Glutamatergic neuron (in vitro differentiated cells): ENCODE results near the gene ZNF518A. TPM values are rescaled to one million over a fixed set of nuclear protein-coding genes. Genes with fewer than 3 reads are reported as not detected.

Source experiments
- DNase-seq: peaks from one replicate; pipeline ENCODE4 v3.0.0; 2022
- H3K27ac Mint-ChIP-seq: one replicate; pipeline ENCODE4 v1.8.0; 2020; ENCODE audit warnings: mild to moderate bottlenecking, mixed read lengths, inconsistent platforms; ENCODE audit not compliant: unreplicated experiment
- H3K27me3 Mint-ChIP-seq: one replicate; pipeline ENCODE4 v1.8.0; 2020; ENCODE audit warnings: mild to moderate bottlenecking, moderate library complexity, mixed read lengths, inconsistent platforms; ENCODE audit not compliant: unreplicated experiment
- H3K36me3 Mint-ChIP-seq: one replicate; pipeline ENCODE4 v1.8.0; 2020; ENCODE audit warnings: mild to moderate bottlenecking, mixed read lengths, inconsistent platforms; ENCODE audit not compliant: unreplicated experiment
- H3K4me1 Mint-ChIP-seq: one replicate; pipeline ENCODE4 v1.8.0; 2020; ENCODE audit warnings: mild to moderate bottlenecking, low read depth, mixed read lengths, inconsistent platforms; ENCODE audit not compliant: unreplicated experiment
- H3K4me3 Mint-ChIP-seq: one replicate; pipeline ENCODE4 v1.8.0; 2020; ENCODE audit warnings: mild to moderate bottlenecking, mixed read lengths, inconsistent platforms; ENCODE audit not compliant: unreplicated experiment
- H3K9me3 Mint-ChIP-seq: one replicate; pipeline ENCODE4 v1.8.0; 2020; ENCODE audit warnings: mild to moderate bottlenecking, moderate library complexity, mixed read lengths, inconsistent platforms; ENCODE audit not compliant: unreplicated experiment
- CTCF ChIP-seq: fragments of 200-600 bp; sonication (generic); IDR thresholded peaks from one replicate; pipeline ENCODE4 v1.5.0; 2021; ENCODE audit not compliant: partially characterized antibody, unreplicated experiment
- total RNA-seq: library from RNA; stranded (reverse); fragmentation: NEBNext Ultra II Directional; extraction: Animal tissue kit (Norgen Biotek cat#: 25700); gene quantifications from one replicate; pipeline ENCODE4 v1.2.1, GENCODE V29; 2021; ENCODE audit not compliant: unreplicated experiment

Gene ZNF518A
- total RNA-seq, 1 donor from 2014 or later, result 39.0 TPM

DNA sequence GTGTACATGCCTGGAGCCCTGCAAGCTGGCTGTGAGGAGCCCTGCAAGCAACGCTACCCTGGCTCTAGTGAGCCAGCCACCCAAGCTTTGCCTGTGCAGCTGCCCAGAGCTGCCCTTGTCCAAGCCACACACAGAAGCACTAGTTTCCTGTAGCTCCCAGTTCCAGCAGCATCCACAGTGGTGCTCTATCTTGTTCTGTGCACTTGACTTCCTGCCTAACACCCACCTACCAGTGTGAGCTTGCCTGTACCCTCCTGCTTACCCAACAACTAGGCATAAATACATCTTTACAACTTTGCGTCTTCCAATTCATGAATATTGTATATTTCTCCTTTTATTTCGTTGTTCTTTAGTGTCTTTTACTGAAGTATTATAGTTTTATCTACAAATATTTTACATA, 32.2 kb upstream of the ZNF518A start:
- no peaks in the 10 kb centered on the region for H3K36me3 Mint-ChIP-seq
- H3K4me1 Mint-ChIP-seq, result no peaks in the 10 kb centered on the region
- no peaks in the 10 kb centered on the region for H3K9me3 Mint-ChIP-seq
- TF ChIP-seq CTCF, result no peak
- H3K27ac Mint-ChIP-seq, result no peak overlapping the region
- H3K4me3 Mint-ChIP-seq, result no peak overlapping the region
- H3K27me3 Mint-ChIP-seq, result no peaks in the 10 kb centered on the region
- no peak for DNase-seq

- Mint-ChIP-seq H3K27me3 (no peaks in the 10 kb centered on the region), H3K36me3 (no peaks in the 10 kb centered on the region), H3K4me3 (no peak overlapping the region), H3K27ac (no peak overlapping the region), H3K9me3 (no peaks in the 10 kb centered on the region), H3K4me1 (no peaks in the 10 kb centered on the region)
- TF ChIP-seq CTCF, result no peak
- DNase-seq, result no peak
Observed at GRCh38 chr10:96107623-96108038, 22.5 kb upstream of the ZNF518A start.

DNA sequence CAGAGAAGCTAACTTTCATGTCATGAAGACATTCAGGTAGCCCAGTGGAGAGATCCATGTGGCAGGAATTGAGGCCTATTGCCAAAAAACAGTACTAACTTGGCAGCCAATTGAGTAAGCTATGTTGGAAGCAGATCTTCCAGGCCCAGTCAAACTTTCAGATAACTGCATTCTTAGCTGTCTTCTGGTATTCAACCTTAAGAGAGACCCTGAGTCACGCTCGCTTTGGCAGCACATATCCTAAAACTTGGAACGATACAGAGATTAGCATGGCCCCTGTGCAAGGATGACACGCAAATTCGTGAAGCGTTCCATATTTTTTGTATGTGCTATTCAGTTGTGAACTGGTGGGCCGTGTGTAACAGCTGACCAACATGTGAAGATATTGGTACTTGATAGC, 17.6 kb upstream of the ZNF518A start:
- Mint-ChIP-seq H3K27me3 (no peaks in the 10 kb centered on the region), H3K4me3 (no peak overlapping the region), H3K27ac (no peak overlapping the region), H3K36me3 (no peaks in the 10 kb centered on the region), H3K4me1 (no peaks in the 10 kb centered on the region), H3K9me3 (no peaks in the 10 kb centered on the region)
- DNase-seq, result no peak
- TF ChIP-seq CTCF, result no peak

DNA sequence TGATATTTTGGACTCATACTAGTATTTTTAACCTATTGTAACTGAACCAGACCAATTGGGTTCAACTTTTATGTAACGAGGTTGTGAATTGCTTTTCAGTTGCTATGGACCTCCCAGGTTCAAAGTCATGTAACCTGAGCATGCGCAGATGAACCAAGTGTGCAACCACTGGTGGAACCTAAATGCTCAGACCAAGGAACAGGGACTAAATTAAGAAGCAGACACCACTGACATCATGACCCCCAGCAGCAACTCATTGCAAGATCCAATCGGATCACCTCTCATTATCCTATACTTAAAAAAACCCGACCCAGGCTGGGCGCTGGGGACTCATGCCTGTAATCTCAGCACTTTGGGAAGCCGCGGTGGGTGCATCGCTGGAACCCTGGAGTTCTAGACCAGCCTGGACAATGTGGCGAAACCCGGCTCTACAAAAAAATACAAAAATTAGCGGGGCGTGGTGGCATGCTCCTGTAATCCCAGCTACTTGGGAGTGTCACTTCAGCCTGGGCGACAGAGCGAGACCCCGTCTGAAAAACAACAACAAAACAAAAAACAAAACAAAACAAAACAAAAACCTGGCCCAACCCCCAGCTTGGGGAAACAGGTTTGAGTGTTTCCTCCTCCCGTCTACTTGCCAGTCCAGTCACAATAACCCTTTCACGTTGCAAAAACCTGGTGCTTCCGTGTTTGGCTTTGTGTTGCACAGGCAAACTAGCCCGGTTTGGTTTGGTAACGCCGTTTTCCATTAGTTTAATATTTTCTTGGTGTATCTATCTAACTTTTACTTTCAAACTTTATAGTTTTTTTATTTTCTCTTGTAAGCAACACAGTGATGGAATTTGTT, 11.3 kb upstream of the ZNF518A start:
- no peak overlapping the region for H3K27ac Mint-ChIP-seq
- H3K9me3 Mint-ChIP-seq, result no peaks in the 10 kb centered on the region
- DNase-seq, result no peak
- H3K4me3 Mint-ChIP-seq, result no peak overlapping the region
- no peaks in the 10 kb centered on the region for H3K36me3 Mint-ChIP-seq
- H3K4me1 Mint-ChIP-seq, result no peaks in the 10 kb centered on the region
- H3K27me3 Mint-ChIP-seq, result no peaks in the 10 kb centered on the region
- no peak for TF ChIP-seq CTCF

- H3K36me3 Mint-ChIP-seq, result no peaks in the 10 kb centered on the region
- H3K4me3 Mint-ChIP-seq, result no peak overlapping the region
- no peak overlapping the region for H3K27ac Mint-ChIP-seq
- no peak for DNase-seq
- H3K27me3 Mint-ChIP-seq, result no peaks in the 10 kb centered on the region
- H3K9me3 Mint-ChIP-seq, result no peaks in the 10 kb centered on the region
- H3K4me1 Mint-ChIP-seq, result peaks cover 3% of the 10 kb centered on the region
- no peak for TF ChIP-seq CTCF
Observed at GRCh38 chr10:96122824-96123223, 7.3 kb upstream of the ZNF518A start.
